Smooth muscle cell (in vitro differentiated cells): ENCODE results near the gene UBQLN4. TPM values are rescaled to one million over a fixed set of nuclear protein-coding genes. Genes with fewer than 3 reads are reported as not detected.

ENCODE experiments used
- DNase-seq: peaks from one replicate; lab custom pipeline; 2025; ENCODE audit not compliant: unreplicated experiment; lab: John Stamatoyannopoulos, UW
- H2AFZ ChIP-seq: fragments of 200-600 bp; sonication (generic); 2 replicates; pipeline ENCODE4 v1.6.0; 2016; ENCODE audit warnings: antibody characterized with exemption, low read depth, mild to moderate bottlenecking
- H3F3A ChIP-seq: fragments of 200-600 bp; sonication (generic); 2 replicates; pipeline ENCODE4 v1.6.0; 2017; ENCODE audit warnings: antibody characterized with exemption, low read depth
- H3K27ac ChIP-seq: fragments of 200-600 bp; sonication (generic); 2 replicates; pipeline ENCODE4 v1.5.1; 2016; ENCODE audit warnings: low read depth, mild to moderate bottlenecking
- H3K27me3 ChIP-seq: fragments of 200-600 bp; sonication (generic); 2 replicates; pipeline ENCODE4 v1.6.1; 2016; ENCODE audit warnings: low read depth, mild to moderate bottlenecking
- H3K36me3 ChIP-seq: fragments of 200-600 bp; sonication (generic); 2 replicates; pipeline ENCODE4 v1.5.1; 2016; ENCODE audit warnings: low read depth
- H3K4me1 ChIP-seq: fragments of 200-600 bp; sonication (generic); 2 replicates; pipeline ENCODE4 v1.5.1; 2016; ENCODE audit warnings: low read depth
- H3K4me2 ChIP-seq: fragments of 200-600 bp; sonication (generic); 2 replicates; pipeline ENCODE4 v1.6.0; 2016; ENCODE audit warnings: mild to moderate bottlenecking
- H3K4me3 ChIP-seq: fragments of 200-600 bp; sonication (generic); 2 replicates; pipeline ENCODE4 v1.5.1; 2016; ENCODE audit warnings: mild to moderate bottlenecking
- H3K79me2 ChIP-seq: fragments of 200-600 bp; sonication (generic); 2 replicates; pipeline ENCODE4 v1.6.0; 2016; ENCODE audit warnings: low read depth, mild to moderate bottlenecking
- H3K9ac ChIP-seq: fragments of 200-600 bp; sonication (generic); 2 replicates; pipeline ENCODE4 v1.6.0; 2016; ENCODE audit warnings: low read depth
- H3K9me3 ChIP-seq: fragments of 200-600 bp; sonication (generic); replicated peaks from 2 replicates; pipeline ENCODE4 v1.5.1; 2016; ENCODE audit warnings: low read depth
- H4K20me1 ChIP-seq: fragments of 200-600 bp; sonication (generic); 2 replicates; pipeline ENCODE4 v1.6.0; 2016; ENCODE audit warnings: low read depth
- CTCF ChIP-seq: fragments of 200-600 bp; sonication (generic); IDR thresholded peaks from 2 replicates; pipeline ENCODE4 v1.5.1; 2017; ENCODE audit warnings: borderline replicate concordance, mild to moderate bottlenecking, antibody characterized with exemption; ENCODE audit not compliant: insufficient read depth, poor library complexity, severe bottlenecking
- WGBS: methylation state at CpG from one replicate; pipeline ENCODE4 v1.1.7; 2016; ENCODE audit warnings: low lambda C conversion rate; 5-methylcytosine and 5-hydroxymethylcytosine counted together
- polyA plus RNA-seq: library from polyadenylated mRNA; unstranded; fragments of >200 nt; fragmentation: Nextera tagmentation; extraction: Ambion mirVana; gene quantifications from 2 replicates; pipeline ENCODE4 v1.2.1, GENCODE V29; 2016
- total RNA-seq: library from RNA; depleted of rRNA; stranded (reverse); fragments of >200 nt; gene quantifications from 2 replicates; pipeline ENCODE4 v1.2.3, GENCODE V29; 2014

UBQLN4 gene
- total and polyA plus RNA-seq, 2 experiments from 2014 or later = 18.1 to 19.4 TPM

DNA sequence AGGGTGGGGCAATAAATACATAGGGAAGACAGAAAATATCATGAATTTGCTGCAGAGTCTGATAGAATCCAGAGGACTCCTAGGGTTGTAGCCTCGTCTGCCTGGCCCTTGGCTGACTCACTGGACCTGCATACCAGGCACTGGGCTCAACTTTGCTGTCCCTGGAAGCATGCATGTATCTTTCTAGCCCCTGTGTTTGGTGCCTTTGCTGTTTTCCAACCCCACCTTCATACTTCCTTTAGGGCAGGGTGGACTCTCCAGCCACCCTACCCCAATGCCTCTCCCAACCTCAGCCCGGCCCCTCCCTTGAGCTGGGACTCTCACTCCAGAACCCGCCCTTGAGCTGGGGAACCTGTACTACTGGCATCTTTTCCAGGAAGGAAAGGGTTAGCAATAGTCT lies 8.6 kb upstream of the UBQLN4 start:
- Histone ChIP-seq H3K4me3 (peak overlapping the region; percentile 58), H3K9me3 (no peaks in the 10 kb centered on the region), H3K9ac (no peak overlapping the region), H3K27me3 (no peaks in the 10 kb centered on the region), H3K4me2 (peak overlapping the region; percentile 73), H3K27ac (peak overlapping the region; percentile 76), H3K36me3 (no peaks in the 10 kb centered on the region), H3K79me2 (no peaks in the 10 kb centered on the region), H3K4me1 (peaks cover 18% of the 10 kb centered on the region), H4K20me1 (no peaks in the 10 kb centered on the region), H3F3A (no peaks in the 10 kb centered on the region), H2AFZ (no peak overlapping the region)
- 52% methylated on average over 3 of the region's 3 CpGs for WGBS
- no peak for DNase-seq
- no peak for TF ChIP-seq CTCF

GRCh38 chr1:156060937-156061636 lies 7.5 kb upstream of the UBQLN4 start, which contains the start of gene RAB25:
RAB25 (plus strand) TSS chr1:156061160; CDS start chr1:156061401, 241 bp downstream.
- 31% methylated on average over 11 of the region's 11 CpGs for WGBS
- no peak for DNase-seq
- Histone ChIP-seq H3K36me3 (no peaks in the 10 kb centered on the region), H3K4me1 (peaks cover 18% of the 10 kb centered on the region), H2AFZ (no peak within 1 kb of the TSS), H3K9ac (peak within 1 kb of the TSS; percentile 60), H3F3A (no peaks in the 10 kb centered on the region), H3K79me2 (no peaks in the 10 kb centered on the region), H3K9me3 (no peaks in the 10 kb centered on the region), H3K4me3 (peak within 1 kb of the TSS; percentile 58), H3K4me2 (peak within 1 kb of the TSS; percentile 73), H3K27me3 (no peaks in the 10 kb centered on the region), H3K27ac (peak within 1 kb of the TSS; percentile 76), H4K20me1 (no peaks in the 10 kb centered on the region)
- no peak for TF ChIP-seq CTCF

DNA sequence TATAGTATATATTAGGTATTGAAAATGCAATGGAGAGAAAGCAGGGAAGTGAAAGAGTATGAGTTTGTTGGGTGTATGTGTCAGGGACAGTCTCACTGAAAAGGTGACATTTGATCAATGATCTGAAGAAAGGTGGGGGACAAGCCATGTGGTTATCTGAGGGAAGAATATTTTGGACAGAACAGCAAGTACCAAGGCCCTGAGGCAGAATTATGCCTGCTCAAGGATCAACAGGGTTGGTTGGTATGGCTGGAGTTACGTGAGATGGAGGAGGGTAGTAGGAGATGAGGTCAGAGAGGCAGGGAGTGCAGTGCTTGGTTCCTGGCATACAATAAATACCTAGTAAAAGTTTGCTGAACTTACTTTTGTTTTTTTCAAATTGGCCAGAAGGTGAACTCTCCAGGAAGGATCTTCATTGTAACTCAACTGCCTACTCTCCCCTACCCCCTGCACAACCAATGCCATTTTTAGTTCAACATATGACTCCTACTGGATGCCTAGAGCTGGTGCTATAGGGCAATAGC lies 2.8 kb upstream of the UBQLN4 start:
- no peak for TF ChIP-seq CTCF
- H3F3A ChIP-seq = peaks cover 10% of the 10 kb centered on the region
- no peaks in the 10 kb centered on the region for H3K27me3 ChIP-seq
- 93% methylated on average over 1 of the region's 1 CpG for WGBS
- H3K4me1 ChIP-seq = peaks cover 15% of the 10 kb centered on the region
- H3K9me3 ChIP-seq = no peaks in the 10 kb centered on the region
- H3K27ac ChIP-seq = no peak overlapping the region
- no peaks in the 10 kb centered on the region for H3K36me3 ChIP-seq
- no peak overlapping the region for H2AFZ ChIP-seq
- peak overlapping the region; percentile 94 for H3K4me2 ChIP-seq
- no peak overlapping the region for H3K4me3 ChIP-seq
- no peak overlapping the region for H3K9ac ChIP-seq
- H4K20me1 ChIP-seq = peaks cover 6% of the 10 kb centered on the region
- DNase-seq = no peak
- peaks cover 29% of the 10 kb centered on the region for H3K79me2 ChIP-seq
